Activated naive CD4-positive, alpha-beta T cell (primary cell): ENCODE results near the gene C16orf74.

Source experiments
- DNase-seq, 4 experiments: peaks; one replicate each; lab custom pipeline; 2025; lab: John Stamatoyannopoulos, UW

Gene C16orf74

DNA sequence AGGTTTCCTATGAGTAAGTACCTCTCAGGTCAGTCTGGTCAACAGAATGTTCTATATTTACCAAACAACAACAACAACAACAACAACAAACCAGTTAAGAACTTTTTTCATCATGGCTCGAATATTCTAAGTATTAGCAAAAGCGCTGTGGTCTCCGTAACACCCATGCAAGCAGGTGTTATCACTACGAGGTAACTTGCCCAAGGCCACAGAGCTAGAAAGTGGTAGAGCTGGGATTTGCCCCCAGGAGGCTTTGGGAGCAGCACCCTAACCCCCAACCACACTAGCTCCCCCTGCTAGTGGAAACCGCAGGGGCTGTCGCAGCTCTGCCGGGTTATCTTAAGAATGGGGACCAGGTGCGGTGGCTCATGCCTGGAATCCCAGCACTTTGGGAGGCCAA is 23.9 kb upstream of the C16orf74 start:
- DNase-seq, result no peak

DNA sequence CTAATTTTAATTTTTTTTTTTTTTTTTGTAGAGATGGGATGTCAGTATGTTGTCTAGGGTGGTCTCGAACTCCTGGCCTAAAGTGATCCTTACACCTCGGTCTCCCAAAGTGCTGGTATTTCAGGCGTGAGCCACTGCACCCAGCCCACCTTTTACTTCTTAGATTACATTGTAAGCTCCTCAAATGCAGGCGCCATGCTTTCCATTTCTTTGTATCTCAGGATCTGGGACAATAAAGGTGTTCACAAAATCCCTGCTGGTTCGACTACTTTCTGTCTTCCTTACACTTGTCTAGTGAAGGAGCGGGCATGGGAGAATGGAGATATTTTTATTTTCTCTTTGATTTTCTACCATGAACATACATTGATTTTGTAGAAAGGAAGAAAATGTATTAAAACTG is 23.2 kb upstream of the C16orf74 start:
- no peak for DNase-seq

DNA sequence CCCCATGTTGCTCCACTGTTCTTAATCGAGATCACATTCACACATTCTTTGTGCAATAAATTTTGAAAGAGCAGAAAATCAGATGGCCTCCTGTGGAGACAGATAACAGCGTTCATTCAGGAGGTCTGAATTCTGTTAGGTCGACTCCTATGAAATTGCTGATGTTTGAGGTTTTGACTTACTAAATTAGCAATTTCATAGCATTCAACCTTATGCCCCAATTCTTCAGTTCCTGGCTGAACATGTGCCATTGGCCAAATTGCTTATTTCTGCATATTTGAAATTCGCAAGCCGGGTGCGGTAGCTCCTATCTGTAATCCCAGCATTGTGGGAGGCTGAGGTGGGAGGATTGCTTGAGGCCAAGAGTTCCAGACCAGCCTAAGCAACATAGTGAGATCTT is 22.1 kb upstream of the C16orf74 start:
- DNase-seq, result no peak

DNA sequence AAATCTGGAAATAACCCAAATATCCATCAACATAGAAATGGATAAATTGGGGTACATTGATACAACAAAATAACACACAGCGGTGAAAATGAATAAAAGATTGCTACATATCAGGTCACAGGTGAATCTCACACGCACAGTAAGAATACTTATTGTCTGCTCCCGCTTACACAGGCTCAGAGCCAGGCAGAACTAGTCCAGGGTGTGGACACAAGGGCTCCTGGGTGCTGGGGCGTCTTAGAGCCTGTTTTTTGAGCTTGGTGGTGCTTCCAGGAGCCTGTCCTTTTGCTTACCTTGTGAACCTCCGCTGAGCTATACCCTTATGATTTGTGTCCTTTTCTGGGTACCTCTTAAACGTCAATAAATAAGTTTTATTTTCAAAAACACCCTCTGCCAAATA is 19.8 kb upstream of the C16orf74 start:
- DNase-seq, result no peak

DNA sequence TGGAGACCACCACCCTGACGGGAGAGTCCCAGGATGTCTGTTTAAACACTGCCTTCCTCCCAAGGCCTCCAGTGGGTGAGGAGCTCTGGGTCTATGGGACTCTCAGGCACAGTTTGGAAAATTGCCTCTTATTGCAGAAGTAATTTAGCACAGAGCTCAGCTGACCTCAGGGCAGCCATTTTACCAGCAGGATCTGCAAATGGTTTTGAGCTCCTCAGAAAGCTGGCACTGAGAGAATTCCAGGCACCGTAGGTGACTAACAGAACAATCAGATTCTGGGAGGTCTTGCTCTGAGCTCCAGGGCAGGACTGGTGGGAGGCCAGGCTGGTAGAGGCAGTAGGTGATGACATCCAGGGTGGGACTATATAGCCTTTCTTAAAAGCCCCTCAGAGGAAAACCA is 17.3 kb upstream of the C16orf74 start:
- DNase-seq, result no peak

DNA sequence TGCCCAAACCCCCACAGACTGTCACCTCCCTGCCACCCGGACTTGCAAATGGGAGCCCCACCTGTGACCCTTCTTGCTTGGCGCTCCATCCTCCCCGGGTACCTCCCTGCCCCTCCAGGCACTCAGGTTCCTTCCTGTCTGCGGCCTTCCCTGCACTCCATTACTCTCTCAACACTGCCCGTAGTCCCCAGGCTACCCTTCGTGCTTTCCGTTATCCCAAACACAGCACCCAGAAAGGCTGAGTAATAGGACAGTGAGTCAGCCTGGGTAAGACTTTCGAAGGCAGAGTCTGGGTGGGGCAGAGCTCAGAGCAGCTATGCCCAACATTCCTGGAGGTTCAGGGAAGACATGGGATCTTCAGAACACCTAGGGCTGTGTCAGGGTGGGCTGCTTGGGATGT is 16.6 kb upstream of the C16orf74 start:
- DNase-seq, result no peak

DNA sequence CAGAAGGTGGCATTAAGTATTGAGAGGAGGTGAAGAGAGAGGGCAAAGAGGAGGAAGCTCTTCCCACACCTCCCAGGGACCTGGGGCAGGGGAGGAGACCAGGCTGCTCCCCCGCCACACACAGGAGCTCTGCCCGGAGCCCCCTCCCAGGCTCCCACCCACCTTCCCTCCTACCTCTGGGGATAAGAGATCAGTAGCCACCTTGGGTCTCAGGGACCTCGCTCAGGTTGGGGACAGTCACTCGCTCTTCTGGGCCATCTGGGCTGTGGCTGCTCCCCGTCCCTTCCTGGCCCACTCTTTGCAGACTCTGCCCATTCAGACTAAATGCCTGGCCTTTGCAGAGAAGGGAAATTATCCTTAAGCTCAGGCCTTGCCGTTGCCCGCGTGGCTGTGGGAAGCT is 14.9 kb upstream of the C16orf74 start:
- DNase-seq, result no peak

DNA sequence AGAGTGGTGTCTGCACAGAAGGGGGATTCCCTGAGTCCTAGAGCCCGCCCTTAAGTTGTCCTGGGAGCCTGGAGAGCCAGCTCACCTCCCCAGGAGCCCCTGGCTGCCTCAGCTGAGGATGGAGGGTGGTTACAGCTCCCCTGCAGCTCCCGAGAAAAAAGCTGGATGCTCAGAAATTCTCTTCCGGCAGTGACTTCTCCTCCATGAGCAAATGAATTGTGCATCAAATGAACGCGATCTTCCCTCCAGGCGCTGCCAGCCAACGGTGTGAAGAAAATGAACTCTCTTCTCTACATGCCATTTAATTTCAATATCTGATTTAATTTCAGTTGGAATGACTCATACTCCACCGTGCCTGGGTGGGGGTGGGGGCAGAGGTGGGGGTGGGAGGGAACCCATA is 14.3 kb upstream of the C16orf74 start:
- DNase-seq, result no peak

DNA sequence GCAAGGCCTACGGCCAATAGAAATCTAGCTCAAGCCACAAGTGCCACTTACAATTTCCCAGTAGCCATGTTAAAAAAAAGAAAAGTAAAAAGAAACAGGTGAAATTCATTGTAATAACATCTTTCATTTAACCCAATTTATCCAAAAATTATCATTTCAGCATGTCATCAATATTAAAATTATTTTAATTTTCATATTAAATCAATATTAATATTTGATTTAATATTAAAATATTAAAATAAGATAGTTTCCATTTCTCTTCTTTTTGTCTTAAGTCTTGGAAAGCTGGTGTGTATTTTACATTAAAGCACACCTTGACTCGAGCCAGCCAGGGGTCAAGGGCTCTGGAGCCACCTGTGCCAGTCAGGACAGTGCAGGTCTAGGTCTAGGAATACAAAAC is 12.7 kb upstream of the C16orf74 start:
- DNase-seq, result no peak

DNA sequence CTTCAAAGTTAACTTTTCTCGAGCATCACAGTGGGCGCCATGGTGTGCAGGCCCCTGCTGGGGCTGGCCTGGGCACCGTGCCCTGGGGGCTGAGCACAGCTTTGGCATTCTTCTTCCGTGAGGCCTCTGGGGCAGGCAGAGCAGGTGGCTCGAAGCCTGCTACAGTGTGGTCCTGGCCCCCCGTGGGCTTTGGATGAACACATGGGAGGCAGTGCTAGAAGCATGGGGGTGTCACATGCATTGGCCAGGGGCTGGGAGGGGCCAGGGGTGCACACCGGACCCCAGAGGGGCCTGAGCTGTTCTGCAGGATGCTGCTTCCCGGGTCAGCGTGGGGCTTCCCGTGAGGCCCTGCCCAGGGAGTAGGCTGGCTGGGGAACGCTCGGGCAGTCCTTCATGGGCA is 12.1 kb upstream of the C16orf74 start:
- DNase-seq, result no peak

DNA sequence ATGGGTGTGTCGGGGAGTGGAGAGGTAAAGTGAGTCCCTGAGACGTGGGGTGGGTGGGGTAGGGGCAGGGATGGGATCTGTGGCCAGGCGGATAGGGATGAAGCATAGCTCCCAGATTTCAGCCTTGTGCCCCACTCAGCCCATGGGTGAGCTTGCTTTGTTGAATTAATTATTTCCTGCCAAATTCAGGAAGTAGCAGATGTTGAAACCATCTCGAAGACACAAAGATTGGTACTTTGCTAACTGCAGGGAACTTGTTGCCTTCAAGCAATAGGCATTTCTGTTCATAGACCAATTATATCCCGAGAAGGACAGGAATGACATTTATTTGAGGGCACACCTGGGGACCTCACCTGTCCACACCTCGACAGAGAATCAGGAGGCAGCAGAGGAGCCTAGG is 11.0 kb upstream of the C16orf74 start:
- no peak for DNase-seq

DNA sequence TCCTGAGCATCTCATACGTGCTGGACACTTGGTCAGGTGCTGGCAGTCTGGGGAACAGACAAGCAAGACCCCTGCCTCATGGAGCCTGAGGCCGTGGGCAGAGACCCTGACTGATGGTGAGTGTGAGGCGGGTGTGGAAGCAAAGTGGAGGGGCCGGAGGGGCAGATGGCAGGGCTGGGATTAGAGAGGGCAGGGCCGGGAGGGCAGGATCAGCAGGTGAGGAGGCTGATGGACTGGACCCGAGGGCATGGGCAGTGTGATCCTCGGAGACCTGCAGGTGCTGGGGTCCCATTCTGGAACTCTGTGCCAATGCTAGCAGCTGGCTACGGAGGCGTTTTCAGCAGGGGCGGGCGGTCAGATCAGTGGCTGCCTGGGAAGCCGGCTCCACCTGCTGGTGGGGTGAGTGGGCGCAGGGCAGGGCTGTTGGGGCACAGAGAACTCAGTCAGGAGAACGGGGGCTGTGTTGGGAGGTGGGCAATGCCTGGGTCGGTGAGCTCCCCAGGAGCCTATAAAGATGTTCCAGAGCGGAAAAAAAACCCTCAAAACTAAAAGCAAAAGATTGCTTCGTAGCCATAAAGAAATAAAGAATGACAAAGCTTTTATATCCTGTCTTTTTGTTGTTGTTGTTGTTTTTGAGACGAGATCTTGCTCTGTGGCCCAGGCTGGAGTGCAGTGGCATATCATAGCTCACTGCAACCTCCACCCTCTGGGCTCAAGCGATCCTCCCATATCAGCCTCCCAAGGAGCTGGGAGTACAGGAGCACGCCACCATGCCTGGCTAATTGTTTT is 8.9 kb upstream of the C16orf74 start:
- DNase-seq, result peak in 1 of 4 experiments; percentile 12

DNA sequence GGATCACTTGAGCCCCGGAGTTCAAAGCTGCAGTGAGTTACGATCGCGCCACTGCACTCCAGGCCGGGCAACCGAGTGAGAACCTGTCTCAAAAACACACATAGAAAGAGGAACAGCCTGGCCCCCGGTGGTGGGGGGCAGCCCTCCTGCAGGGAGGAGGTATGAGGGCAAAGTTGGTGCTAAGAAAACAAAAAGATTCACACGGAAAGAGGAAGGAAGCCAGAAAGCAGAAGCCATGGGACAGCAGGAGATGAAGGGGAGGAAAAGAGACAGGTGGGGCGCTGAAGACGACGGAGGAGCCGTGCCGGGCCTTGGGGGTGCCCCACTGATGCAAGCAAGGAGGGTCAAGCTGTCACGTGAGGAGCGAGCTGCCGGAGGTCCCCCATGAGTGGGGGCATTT is 8.2 kb upstream of the C16orf74 start:
- no peak for DNase-seq

DNA sequence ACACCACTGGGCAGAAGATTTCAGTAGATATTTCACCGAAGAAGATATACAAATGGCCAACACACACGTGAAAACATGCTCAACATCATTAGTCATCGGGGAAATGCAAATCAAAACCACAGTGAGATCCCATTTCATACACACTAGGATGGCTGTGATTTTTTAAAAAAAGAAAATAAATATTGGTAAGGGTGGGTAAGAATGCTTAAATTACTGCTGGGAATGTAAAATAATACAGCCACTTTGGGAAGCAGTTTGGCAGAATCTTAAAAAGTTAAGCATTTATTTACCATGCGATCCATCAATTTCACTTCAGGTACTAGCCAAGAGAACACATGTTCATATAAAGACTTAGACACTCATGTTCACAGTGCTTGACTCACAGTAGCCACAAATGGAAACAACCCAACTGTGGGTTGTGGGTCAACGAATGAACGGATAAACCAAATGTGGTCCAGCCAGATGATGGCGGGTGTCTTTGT is 6.5 kb upstream of the C16orf74 start:
- no peak for DNase-seq

DNA sequence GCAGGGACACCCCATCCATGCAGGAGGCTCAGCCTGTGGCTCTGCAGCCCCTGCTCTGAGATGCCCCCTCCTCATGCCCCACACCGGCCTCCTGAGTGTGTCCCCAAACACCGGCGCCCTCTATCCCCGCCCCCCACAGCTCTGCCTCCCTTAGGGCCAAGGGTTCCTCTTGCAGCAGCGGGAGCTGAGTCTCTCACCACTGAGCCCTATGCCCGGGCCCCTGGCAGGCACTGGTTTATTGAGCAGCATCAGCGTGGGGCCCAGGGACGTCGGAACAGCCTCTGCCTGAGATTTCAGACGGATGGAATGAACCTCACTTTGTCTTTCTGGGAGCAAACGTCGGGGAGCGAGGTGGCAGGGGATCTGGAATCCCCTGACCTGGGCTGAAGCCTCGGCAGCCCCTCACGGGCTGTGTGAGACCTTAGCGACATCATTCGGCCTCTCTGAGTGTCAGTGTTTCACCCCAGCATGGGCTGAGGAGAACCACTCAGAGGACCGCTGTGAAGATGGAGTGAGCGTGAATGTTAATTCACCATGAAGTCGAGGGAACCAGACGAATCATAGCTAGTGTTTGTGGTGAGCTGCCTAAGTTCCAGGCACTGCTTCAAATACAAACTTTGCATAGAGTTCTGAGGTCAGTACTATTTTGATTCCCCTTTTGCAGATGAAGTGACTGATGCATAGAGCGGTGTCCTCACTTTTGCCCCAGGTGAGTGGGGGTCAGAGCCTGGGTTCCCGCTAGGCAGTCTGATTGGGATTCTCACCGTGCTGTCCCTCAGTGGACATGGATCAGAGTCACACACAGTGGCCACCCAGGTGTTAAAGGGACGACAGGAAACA is 5.3 kb upstream of the C16orf74 start:
- no peak for DNase-seq

DNA sequence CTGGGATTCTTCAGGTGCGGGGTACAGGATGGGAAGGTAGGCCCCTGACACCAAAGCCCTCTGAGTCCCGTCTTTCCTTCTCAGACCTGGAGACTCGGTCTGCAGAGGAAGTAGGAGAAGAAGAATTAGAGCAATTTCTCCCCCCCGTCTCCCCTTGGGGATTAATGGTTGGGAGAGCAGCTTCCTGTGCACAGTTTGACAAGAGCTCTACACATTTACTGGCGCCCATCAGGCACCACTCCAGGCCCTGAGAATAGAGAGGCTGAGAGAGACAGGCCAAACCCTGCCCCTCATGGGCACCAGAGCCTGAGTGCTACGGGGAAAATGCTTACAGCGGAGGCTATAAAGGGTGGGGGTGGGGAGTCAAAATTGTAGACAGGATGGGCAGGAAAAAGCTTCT is 3.5 kb upstream of the C16orf74 start:
- no peak for DNase-seq

DNA sequence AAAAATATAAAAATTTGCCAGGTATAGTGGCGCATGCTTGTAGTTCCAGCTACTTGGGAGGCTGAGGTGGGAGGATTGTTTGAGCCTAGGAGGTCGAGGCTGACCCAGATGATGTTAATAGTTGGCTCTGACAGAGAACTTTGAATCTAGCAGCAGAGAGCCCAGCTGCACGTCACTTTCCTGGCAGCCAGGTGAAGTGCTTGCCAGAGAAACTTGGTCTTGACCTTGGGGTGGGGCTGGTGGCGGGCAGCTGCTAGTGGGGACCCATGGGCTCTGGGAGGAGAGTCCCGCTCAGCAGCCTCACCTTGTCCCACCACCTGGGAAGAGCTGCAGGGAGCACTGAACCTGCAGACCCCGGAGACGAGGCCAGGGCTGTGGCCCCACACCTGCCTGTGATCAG is 3.1 kb upstream of the C16orf74 start:
- no peak for DNase-seq

DNA sequence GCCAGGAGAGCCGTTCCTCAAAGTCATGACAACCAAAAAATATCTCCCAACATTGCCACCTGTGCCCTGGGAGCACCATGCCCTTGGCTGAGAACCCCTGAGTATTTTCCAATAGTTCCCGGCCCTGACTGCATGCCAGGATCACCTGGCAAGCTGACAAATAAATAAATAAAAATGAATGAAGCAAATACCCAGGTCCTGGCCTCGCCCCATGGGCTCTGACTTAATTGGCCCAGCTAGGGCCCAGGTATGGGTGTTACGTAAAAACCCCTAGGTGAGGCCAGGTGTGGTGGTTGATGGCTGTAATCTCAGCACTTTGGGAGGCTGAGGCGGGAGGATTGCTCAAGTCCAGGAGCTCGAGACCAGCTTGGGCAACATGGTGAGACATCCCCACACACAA is 2.7 kb upstream of the C16orf74 start:
- no peak for DNase-seq

DNA sequence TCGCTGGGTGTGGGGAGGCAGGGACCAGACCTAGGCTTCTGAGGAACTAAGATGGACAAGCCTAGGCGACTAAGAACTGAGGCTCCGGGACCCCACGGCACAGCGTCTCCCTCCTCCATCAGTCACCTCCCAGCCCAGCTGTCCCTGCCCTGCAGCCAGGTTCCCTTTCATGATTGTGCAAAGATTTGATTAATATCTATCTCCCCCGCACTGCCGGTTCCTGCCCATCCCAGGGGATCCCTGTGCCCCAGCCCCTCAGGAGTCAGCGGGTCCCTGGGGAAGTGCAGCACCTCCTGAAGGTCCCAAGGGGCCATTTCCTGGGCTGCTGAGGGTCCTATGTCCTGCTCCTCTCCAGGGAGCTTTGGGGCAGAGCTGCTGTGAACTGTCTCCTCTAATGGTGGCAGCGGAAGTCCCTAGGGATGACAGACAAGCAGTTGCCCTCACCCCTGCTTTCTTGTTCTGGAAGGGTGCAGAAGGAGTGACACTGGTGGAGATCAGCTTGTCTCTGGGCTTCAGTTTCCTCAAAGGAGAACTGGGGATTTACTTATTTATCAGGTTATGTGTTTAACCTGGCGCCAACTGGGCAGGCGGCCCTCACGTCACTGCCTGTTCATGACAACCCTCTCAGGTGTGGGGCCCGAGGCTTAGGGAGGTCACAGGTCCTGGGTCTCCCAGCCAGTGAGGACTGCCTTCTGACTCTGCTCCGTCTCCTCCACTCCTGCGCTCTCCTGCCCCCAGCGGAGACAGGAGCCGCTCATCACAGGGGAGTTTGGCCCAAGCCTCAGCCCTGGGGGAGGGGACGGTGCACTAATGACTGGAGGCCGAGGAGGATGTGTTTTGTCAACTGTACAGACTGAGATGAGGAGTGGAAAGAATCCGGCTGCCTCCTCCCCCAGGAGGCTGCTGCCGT is 1.9 kb upstream of the C16orf74 start:
- DNase-seq, result no peak

DNA sequence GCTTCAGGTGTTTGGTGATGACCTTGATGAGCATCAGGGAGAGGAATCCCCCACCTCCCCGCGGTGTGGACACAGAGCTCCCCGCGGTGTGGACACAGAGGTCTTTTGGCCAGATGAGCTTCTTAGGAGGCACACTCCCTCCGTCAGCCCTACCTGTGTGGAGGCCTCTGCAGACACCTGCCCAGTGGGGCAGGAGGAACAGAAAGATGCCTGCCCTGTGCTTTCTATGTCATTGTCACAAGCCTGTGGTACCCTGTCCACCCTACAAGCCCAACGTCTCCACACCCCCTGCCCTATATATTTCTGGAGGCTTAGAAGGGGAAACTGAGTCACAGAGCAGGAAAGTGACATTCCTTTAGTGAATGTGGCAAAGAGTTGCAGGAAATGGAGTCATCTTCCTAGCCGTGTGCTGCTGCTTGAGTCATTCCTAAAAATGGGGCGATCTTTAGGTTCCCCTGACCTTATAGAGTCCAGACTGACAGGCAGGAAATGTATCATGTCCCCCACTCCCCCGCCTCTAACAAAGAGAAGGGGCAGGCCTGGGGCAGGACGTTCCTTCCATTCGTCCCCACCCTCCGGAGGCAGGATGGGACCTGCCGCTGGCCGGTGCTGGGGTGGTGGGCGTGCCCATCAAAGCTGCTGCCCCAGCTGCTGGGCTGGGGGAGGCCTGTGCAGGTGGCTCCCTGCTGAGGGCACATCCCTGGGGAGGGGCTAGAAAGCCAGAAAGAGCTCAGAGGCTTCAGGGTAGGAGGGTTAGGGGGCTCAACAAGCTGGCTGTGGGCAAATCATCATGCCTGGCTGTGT is 1.0 kb upstream of the C16orf74 start:
- no peak for DNase-seq

DNA sequence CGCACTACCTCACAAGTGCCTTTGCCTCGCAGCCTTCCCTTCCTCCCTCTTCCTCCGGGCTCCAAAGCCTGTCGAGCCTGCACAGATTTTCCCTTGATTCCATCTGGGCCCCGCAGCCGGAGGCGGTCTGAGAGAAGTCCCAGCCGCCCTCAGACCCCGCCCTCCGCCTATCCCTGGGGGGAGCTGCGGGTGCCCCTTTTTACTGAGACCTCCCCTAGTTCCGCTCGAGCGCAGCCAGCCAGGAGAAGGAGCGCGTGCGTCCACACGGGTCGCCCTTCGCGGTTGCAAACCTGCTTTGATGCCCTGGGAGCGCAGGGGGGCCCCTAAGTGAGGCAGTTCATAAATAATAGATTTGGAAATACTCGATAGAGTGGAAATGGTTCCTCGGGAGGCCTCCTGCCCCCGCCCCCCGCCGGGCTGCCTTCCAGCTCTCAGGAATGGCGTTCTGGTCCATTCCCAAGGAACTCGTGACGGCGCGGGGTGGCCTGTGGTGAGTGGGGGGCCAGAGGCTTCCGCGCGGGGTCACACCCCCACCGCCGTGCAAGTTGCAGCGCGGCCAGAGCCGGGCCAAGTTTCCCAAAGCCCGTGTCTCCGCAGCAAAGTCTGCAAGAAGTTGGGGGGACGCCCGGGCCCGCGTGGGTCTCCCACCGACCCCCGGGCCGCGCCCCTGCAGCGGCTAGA is 610 bp downstream of the C16orf74 start:
- no peak for DNase-seq
